K562 (cell line): ENCODE measurements around the gene RLIM. TPM values are rescaled to one million over a fixed set of nuclear protein-coding genes. Genes with fewer than 3 reads are reported as not detected.

Source experiments
- CBX1 ChIP-seq: sonication (generic); IDR thresholded peaks from 2 replicates; pipeline ENCODE4 v1.6.1; 2016; ENCODE audit warnings: antibody characterized with exemption, low read depth, mild to moderate bottlenecking
- HIVEP1 ChIP-seq: fragments of 250-450 bp; sonication (Bioruptor Pico); IDR thresholded peaks from 2 replicates; pipeline ENCODE4 v1.4.0; 2020; ENCODE audit warnings: mild to moderate bottlenecking
- HMGN3 ChIP-seq: IDR thresholded peaks from 2 replicates; pipeline ENCODE4 v1.6.1; 2011; ENCODE audit warnings: borderline replicate concordance, low read depth, mild to moderate bottlenecking, mixed read lengths, low read length; ENCODE audit not compliant: insufficient read length; ENCODE audit errors: extremely low read depth
- HNRNPK ChIP-seq: fragments of 200-400 bp; formaldehyde crosslinking; IDR thresholded peaks from one replicate; pipeline ENCODE4 v1.6.1; 2018; ENCODE audit warnings: mild to moderate bottlenecking, low read depth, low read length; ENCODE audit not compliant: poor library complexity, severe bottlenecking
- HNRNPUL1 ChIP-seq: fragments of 200-400 bp; formaldehyde crosslinking; IDR thresholded peaks from 2 replicates; pipeline ENCODE4 v1.6.1; 2017; ENCODE audit warnings: low read length
- IRF1 ChIP-seq: sonication (generic); formaldehyde crosslinking; IDR thresholded peaks from 2 replicates; pipeline ENCODE4 v1.8.0; 2022; ENCODE audit warnings: missing genetic modification reagents, mild to moderate bottlenecking, borderline replicate concordance
- KLF1 ChIP-seq: fragments of 450-650 bp; IDR thresholded peaks from 2 replicates; pipeline ENCODE4 v1.6.1; 2016; ENCODE audit warnings: missing genetic modification characterization, missing compliant biosample characterization
- MBD1 ChIP-seq: fragments of 250-450 bp; sonication (Bioruptor Pico); IDR thresholded peaks from 2 replicates; pipeline ENCODE4 v1.8.0; 2022; ENCODE audit warnings: inconsistent platforms
- MYNN ChIP-seq, 2 experiments: sonication (generic); formaldehyde crosslinking in 1 of 2; IDR thresholded peaks; 2 replicates each; pipeline versions ENCODE4 v1.5.0 to v1.6.1; 2016 to 2020; ENCODE audit warnings: antibody characterized with exemption in 1 of 2, missing genetic modification reagents in 1 of 2
- NFIC ChIP-seq: fragments of 450-650 bp; IDR thresholded peaks from 2 replicates; pipeline ENCODE4 v1.6.1; 2017; ENCODE audit warnings: mild to moderate bottlenecking, inconsistent platforms
- SMARCA4 ChIP-seq: fragments of 450-650 bp; IDR thresholded peaks from 2 replicates; pipeline ENCODE4 v1.6.1; 2016
- TAL1 ChIP-seq: fragments of 450-650 bp; IDR thresholded peaks from 2 replicates; pipeline ENCODE4 v1.6.1; 2016; ENCODE audit warnings: mild to moderate bottlenecking
- TGIF2 ChIP-seq: sonication (generic); formaldehyde crosslinking; IDR thresholded peaks from 2 replicates; pipeline ENCODE4 v1.8.1; 2022; ENCODE audit warnings: mild to moderate bottlenecking, missing genetic modification reagents, moderate library complexity
- TSC22D4 ChIP-seq: fragments of 450-650 bp; IDR thresholded peaks from 2 replicates; pipeline ENCODE4 v1.6.1; 2016; ENCODE audit warnings: missing genetic modification characterization, missing biosample characterization, control low read depth
- ZNF263 ChIP-seq: sonication (generic); formaldehyde crosslinking; IDR thresholded peaks from 2 replicates; pipeline ENCODE4 v1.8.0; 2022; ENCODE audit warnings: mild to moderate bottlenecking, missing genetic modification reagents, borderline replicate concordance
- ZNF311 ChIP-seq: fragments of 250-450 bp; sonication (Bioruptor Pico); IDR thresholded peaks from 2 replicates; pipeline ENCODE4 v1.4.0; 2020; ENCODE audit warnings: mild to moderate bottlenecking, moderate library complexity
- ZNF407 ChIP-seq: fragments of 450-650 bp; IDR thresholded peaks from 2 replicates; pipeline ENCODE4 v1.6.1; 2016; ENCODE audit warnings: low read depth
- ZNF668 ChIP-seq: fragments of 250-450 bp; sonication (Bioruptor Pico); IDR thresholded peaks from 2 replicates; pipeline ENCODE4 v1.8.0; 2022; ENCODE audit warnings: mild to moderate bottlenecking, inconsistent platforms
- polyA plus RNA-seq, 8 experiments: library from polyadenylated mRNA; depleted of rRNA in 4 of 8; stranded (reverse) in 5 of 8; unstranded in 3 of 8; fragments of >200 nt; fragmentation: Nextera tagmentation in 2 of 8; fragmentation: Illumina TruSeq in 1 of 8; extraction: Ambion mirVana in 2 of 8; extraction: Trizol in 1 of 8; gene quantifications; 2 replicates each; pipeline versions ENCODE4 v1.2.1 to v1.2.3, GENCODE V29; 2011 to 2014; ENCODE audit warnings: inconsistent platforms in 1 of 8, missing spikeins in 1 of 8
- total RNA-seq, 7 experiments: library from RNA; depleted of rRNA in 6 of 7; stranded (reverse); fragments of >200 nt in 6 of 7; fragmentation: Illumina TruSeq in 2 of 7; extraction: Trizol in 2 of 7; gene quantifications; 2 replicates each; pipeline versions ENCODE4 v1.2.1 to v1.2.3, GENCODE V29; 2011 to 2021; ENCODE audit warnings: low replicate concordance in 1 of 7

Gene RLIM
- total and polyA plus RNA-seq, 9 of the 15 experiments (the other 6 are each of a cell fraction or from before 2014, with no cell fraction given), result 4.2 to 31.4 (median 14.9) TPM

- TF ChIP-seq IRF1 (CRISPR knock-in tag) (no peak), TSC22D4 (tag) (no peak), TAL1 (no peak), ZNF668 (CRISPR knock-in tag) (no peak), HMGN3 (no peak), HNRNPK (no peak), TGIF2 (CRISPR knock-in tag) (no peak), SMARCA4 (no peak), ZNF263 (CRISPR knock-in tag) (no peak), MBD1 (no peak), HIVEP1 (no peak), ZNF311 (CRISPR knock-in tag) (no peak), HNRNPUL1 (no peak), ZNF407 (no peak), NFIC (0 out of 2 replicates have a peak, but pooled peaks have one; percentile 12), MYNN (IDR thresholded peaks at IDR 0.05) (no peak), MYNN (CRISPR knock-in tag; IDR thresholded peaks at IDR 0.05) (no peak), CBX1 (no peak), KLF1 (tag) (no peak)
Measured at GRCh38 chrX:74613370-74614092, 893 bp downstream of the RLIM start (continued).
